Testis (tissue), 3 donors: ENCODE results near the gene CFAP20. TPM values are rescaled to one million over a fixed set of nuclear protein-coding genes. Genes with fewer than 3 reads are reported as not detected.

Experiments used
- DNase-seq: peaks from one replicate; pipeline ENCODE4 v3.0.0-alpha.2; 2019
- H3K27ac ChIP-seq, 2 donors: fragments of 200-600 bp; sonication (generic); one replicate each; pipeline ENCODE4 v1.5.1; 2019
- H3K27me3 ChIP-seq: fragments of 200-600 bp; sonication (generic); one replicate; pipeline ENCODE4 v1.5.1; 2019
- H3K36me3 ChIP-seq: fragments of 200-600 bp; sonication (generic); one replicate; pipeline ENCODE4 v1.5.1; 2017; ENCODE audit warnings: low read depth; ENCODE audit errors: missing control alignments
- H3K4me1 ChIP-seq: fragments of 200-600 bp; sonication (generic); one replicate; pipeline ENCODE4 v1.5.1; 2019
- H3K4me3 ChIP-seq, 2 donors: fragments of 200-600 bp; sonication (generic); one replicate each; pipeline ENCODE4 v1.5.1; 2017 to 2019
- H3K9me3 ChIP-seq: fragments of 200-600 bp; sonication (generic); one replicate; pipeline ENCODE4 v1.5.1; 2017
- CTCF ChIP-seq, 3 experiments: fragments of 450-650 bp in 2 of 3; fragments of 200-600 bp in 1 of 3; sonication (generic) in 1 of 3; IDR thresholded peaks; one replicate each; pipeline ENCODE4 v1.5.1; 2016 to 2019; ENCODE audit warnings: antibody characterized with exemption in 3 of 3, mild to moderate bottlenecking in 2 of 3, moderate library complexity in 1 of 3
- POLR2A ChIP-seq: fragments of 450-650 bp; IDR thresholded peaks from one replicate; pipeline ENCODE4 v1.6.1; 2017; ENCODE audit warnings: antibody characterized with exemption, mild to moderate bottlenecking, moderate library complexity
- WGBS, 2 donors: methylation state at CpG; one replicate each; pipeline ENCODE4 v1.1.5; 2018; 5-methylcytosine and 5-hydroxymethylcytosine counted together
- intact Hi-C: fragments of 100-400 bp; cut with DNase I; formaldehyde crosslinking; loops from one replicate; pipeline ENCODE4 v1.15.1; 2023; ENCODE audit warnings: low total_unique reads
- polyA plus RNA-seq: library from polyadenylated mRNA; stranded (reverse); fragments of 350-450 nt; fragmentation: Illumina TruSeq; extraction: RNeasy Lipid Tissue Mini Kit (QIAGEN cat#74804); gene quantifications from one replicate; pipeline ENCODE4 v1.2.3, GENCODE V29; 2014; ENCODE audit warnings: low read depth, low replicate concordance; ENCODE audit not compliant: insufficient read depth
- total RNA-seq, 2 donors: library from RNA; depleted of rRNA; stranded (reverse); fragments of >200 nt; gene quantifications; one replicate each; pipeline ENCODE4 v1.2.3, GENCODE V29; 2016

Gene CFAP20
- total and polyA plus RNA-seq, 3 donors from 2014 or later: 91.5 to 98.6 (median 92.4) TPM

DNA sequence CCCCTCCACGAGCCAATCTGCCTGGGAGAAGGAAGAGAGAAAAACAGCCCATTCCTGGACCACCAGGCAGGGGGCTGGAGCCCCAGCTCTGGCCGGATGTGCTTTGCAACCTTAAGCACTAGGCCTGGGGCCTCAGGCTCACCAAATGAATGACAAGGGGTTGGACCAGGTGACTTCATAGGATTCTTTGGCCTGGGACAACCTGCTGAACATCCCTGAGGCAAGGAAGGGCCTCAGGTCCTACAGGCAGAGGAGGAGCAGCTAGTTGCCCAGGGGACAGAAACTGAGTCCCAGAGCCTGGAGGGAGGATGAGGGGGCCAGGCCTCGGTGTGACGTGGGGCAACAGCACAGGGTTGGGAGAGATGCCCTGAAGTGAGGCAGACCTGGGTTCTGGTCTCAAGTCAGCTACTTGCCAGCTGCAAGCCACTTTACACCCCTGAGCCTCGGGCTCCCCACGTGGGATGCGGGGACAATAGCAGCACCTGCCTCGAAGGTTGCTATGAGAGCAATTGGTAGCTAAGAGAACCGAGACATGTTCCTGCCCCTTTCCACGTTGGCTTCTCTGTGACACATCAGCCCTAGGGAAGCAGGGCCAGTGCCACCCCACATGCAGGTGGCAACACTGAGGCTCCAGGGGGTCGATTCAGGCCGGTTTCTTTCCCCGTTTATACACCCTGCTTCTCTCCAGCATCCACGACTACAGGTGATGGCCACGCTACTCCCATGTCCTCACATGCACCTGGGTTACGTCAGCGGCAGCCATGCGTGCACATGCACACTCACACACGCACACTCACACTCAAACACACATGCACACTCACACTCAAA is 42.6 kb downstream of the CFAP20 start:
- Histone ChIP-seq H3K27me3 (no peaks in the 10 kb centered on the region), H3K4me3 (no peak overlapping the region), H3K27ac (no peak overlapping the region), H3K36me3 (no peaks in the 10 kb centered on the region), H3K4me1 (no peaks in the 10 kb centered on the region), H3K9me3 (no peaks in the 10 kb centered on the region)
- TF ChIP-seq POLR2A: no peak
- TF ChIP-seq CTCF (IDR thresholded peaks at IDR 0.05): no peak
- WGBS, 2 donors: 70 to 74% methylated on average over 16 to 19 of the region's 19 CpGs
- no peak for DNase-seq
- intact Hi-C loops: no loop called here

DNA sequence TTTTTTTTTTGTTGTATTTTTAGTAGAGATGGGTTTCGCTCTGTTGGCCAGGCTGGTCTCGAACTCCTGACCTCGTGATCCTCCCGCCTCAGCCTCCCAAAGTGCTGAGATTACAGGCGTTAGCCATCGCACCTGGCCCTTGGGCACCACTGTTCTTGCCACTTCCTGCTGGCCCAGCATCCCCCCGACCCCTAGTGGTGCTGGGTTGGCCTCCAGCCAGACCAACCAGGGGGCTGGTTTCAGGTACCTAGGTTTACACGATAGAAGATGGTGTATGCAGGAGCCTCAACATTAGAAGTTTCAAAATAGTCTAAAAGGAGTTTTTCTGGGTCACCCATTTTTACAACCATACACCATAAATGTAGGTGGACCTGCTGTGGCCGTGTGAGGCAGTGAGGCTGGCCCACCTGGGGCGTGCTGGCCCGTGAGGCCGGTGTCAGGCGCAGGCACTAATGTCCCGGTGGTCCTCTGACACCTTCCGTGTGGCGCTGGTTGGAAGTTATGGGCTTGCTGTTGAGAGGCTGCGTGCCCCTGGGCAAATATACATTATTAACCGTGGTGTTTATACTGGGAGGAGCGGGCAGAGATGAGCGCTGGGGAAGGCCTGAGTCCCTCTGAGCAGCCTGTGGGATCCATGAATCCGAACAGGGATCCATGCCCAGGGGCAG is 43.5 kb downstream of the CFAP20 start:
- no peaks in the 10 kb centered on the region for H3K9me3 ChIP-seq
- no peak overlapping the region for H3K4me3 ChIP-seq
- H3K36me3 ChIP-seq: no peaks in the 10 kb centered on the region
- intact Hi-C loops: no loop called here
- no peaks in the 10 kb centered on the region for H3K4me1 ChIP-seq
- no peak overlapping the region for H3K27ac ChIP-seq
- TF ChIP-seq POLR2A (no peak), CTCF (IDR thresholded peaks at IDR 0.05) (no peak)
- no peaks in the 10 kb centered on the region for H3K27me3 ChIP-seq
- DNase-seq: no peak
- 85 to 89% methylated on average over 21 of the region's 21 CpGs for WGBS, 2 donors

DNA sequence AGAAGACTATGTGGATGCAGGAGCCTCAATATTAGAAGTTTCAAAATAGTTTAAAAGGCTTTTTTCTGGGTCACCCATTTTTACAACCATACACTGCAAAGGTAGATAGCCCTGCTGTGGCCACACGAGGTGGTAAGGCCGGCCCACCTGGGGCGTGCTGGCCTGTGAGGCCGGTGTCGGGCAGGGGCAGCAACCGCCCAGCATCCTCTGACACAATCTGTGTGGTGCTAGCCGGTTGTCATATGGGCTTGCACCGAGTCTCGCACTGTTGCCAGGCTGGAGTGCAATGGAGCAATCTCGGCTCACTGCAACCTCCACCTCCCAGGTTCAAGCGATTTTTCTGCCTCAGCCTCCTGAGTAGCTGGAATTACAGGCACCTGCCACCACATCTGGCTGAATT is 44.0 kb downstream of the CFAP20 start:
- DNase-seq: no peak
- no peaks in the 10 kb centered on the region for H3K36me3 ChIP-seq
- no peaks in the 10 kb centered on the region for H3K9me3 ChIP-seq
- no peak overlapping the region for H3K4me3 ChIP-seq
- H3K27me3 ChIP-seq: no peaks in the 10 kb centered on the region
- H3K4me1 ChIP-seq: no peaks in the 10 kb centered on the region
- no peak overlapping the region for H3K27ac ChIP-seq
- intact Hi-C loops: no loop called here
- WGBS, 2 donors: 91 to 96% methylated on average over 11 of the region's 11 CpGs
- no peak for TF ChIP-seq CTCF (IDR thresholded peaks at IDR 0.05)
- TF ChIP-seq POLR2A: no peak

- intact Hi-C loops: no loop called here
- no peak for TF ChIP-seq CTCF (IDR thresholded peaks at IDR 0.05)
- TF ChIP-seq POLR2A: no peak
- no peak for DNase-seq
- Histone ChIP-seq H3K4me1 (no peaks in the 10 kb centered on the region), H3K27me3 (no peaks in the 10 kb centered on the region), H3K9me3 (no peaks in the 10 kb centered on the region), H3K4me3 (no peak overlapping the region), H3K27ac (no peak overlapping the region), H3K36me3 (no peaks in the 10 kb centered on the region)
- WGBS, 2 donors: 84 to 92% methylated on average over 5 to 6 of the region's 6 CpGs
These were observed 44.5 kb downstream of the CFAP20 start for GRCh38 chr16:58084635-58085034.
